Sigmoid colon (tissue), 7 donors: ENCODE data around the gene CERS6. TPM values are rescaled to one million over a fixed set of nuclear protein-coding genes. Genes with fewer than 3 reads are reported as not detected.

Experiments used
- DNase-seq: peaks from one replicate; pipeline ENCODE4 v3.0.0-alpha.2; 2019
- H3K27ac ChIP-seq, 4 donors: fragments of 200-600 bp; sonication (generic); one replicate each; pipeline ENCODE4 v1.5.1; 2016 to 2019; ENCODE audit warnings: mild to moderate bottlenecking in 1 of 4
- H3K27me3 ChIP-seq, 3 donors: fragments of 200-600 bp; sonication (generic); one replicate each; pipeline ENCODE4 v1.5.1; 2019; ENCODE audit warnings: mild to moderate bottlenecking in 1 of 3
- H3K36me3 ChIP-seq, 4 donors: fragments of 200-600 bp; sonication (generic); one replicate each; pipeline ENCODE4 v1.5.1; 2016 to 2019
- H3K4me1 ChIP-seq, 4 donors: fragments of 200-600 bp; sonication (generic); one replicate each; pipeline ENCODE4 v1.5.1; 2017 to 2019
- H3K4me3 ChIP-seq, 4 donors: fragments of 200-600 bp; sonication (generic); one replicate each; pipeline ENCODE4 v1.5.1; 2017 to 2019; ENCODE audit warnings: mild to moderate bottlenecking in 2 of 4, moderate library complexity in 1 of 4
- H3K9me3 ChIP-seq, 4 donors: fragments of 200-600 bp in 3 of 4; sonication (generic) in 3 of 4; one replicate each; pipeline versions ENCODE4 v1.5.1 to v1.6.1; 2013 to 2019
- CTCF ChIP-seq, 4 experiments: fragments of 450-650 bp in 3 of 4; fragments of 200-600 bp in 1 of 4; IDR thresholded peaks; one replicate each; pipeline ENCODE4 v1.5.1; 2016 to 2019; ENCODE audit warnings: antibody characterized with exemption in 4 of 4, mild to moderate bottlenecking in 3 of 4, moderate library complexity in 2 of 4
- EP300 ChIP-seq, 4 donors: sonication (generic); formaldehyde crosslinking; IDR thresholded peaks; one replicate each; pipeline ENCODE4 v1.6.1; 2017; ENCODE audit warnings: antibody characterized with exemption in 4 of 4
- POLR2A ChIP-seq, 2 donors: fragments of 450-650 bp; IDR thresholded peaks; one replicate each; pipeline ENCODE4 v1.6.1; 2016; ENCODE audit warnings: antibody characterized with exemption in 2 of 2, mild to moderate bottlenecking in 2 of 2, moderate library complexity in 2 of 2
- POLR2AphosphoS5 ChIP-seq, 4 donors: sonication (generic); formaldehyde crosslinking; IDR thresholded peaks; one replicate each; pipeline ENCODE4 v1.6.1; 2017; ENCODE audit warnings: antibody characterized with exemption in 4 of 4
- WGBS, 2 donors: extraction: QIAGEN DNeasy Blood & Tissue Kit; methylation state at CpG; one replicate each; pipeline ENCODE4 v1.1.7; 2013; 5-methylcytosine and 5-hydroxymethylcytosine counted together
- intact Hi-C: fragments of 100-400 bp; cut with DNase I; formaldehyde crosslinking; loops from one replicate; pipeline ENCODE4 v1.15.1; 2023
- polyA plus RNA-seq, 3 donors: library from polyadenylated mRNA; stranded (reverse); fragments of 200-250 nt; gene quantifications; one replicate each; pipeline ENCODE4 v1.2.3, GENCODE V29; 2013
- total RNA-seq, 4 donors: library from RNA; depleted of rRNA; stranded (reverse); fragments of >200 nt; gene quantifications; one replicate each; pipeline ENCODE4 v1.1.0, GENCODE V29; 2016
- donor health status: healthy with polysubstance abuse.
- donor health status: Bipolar disorder and iron deficiency.
- donor health status: healthy.

CERS6 gene
- total and polyA plus RNA-seq, 7 donors: 4.4 to 21.0 (median 11.2) TPM

- TF ChIP-seq EP300 (IDR thresholded peaks at IDR 0.05) (no peak), POLR2A (IDR thresholded peaks at IDR 0.05) (no peak), POLR2AphosphoS5 (IDR thresholded peaks at IDR 0.05) (no peak), CTCF (IDR thresholded peaks at IDR 0.05) (no peak)
- intact Hi-C loops: loop anchor here (5.0 to 10.0 kb wide), 2 partner anchors 181 to 212 kb away; partner anchors contain the start of gene STK39
- peak overlapping the region; percentile 75 to 92 (median 80) for H3K4me3 ChIP-seq
- peaks cover 0 to 4% (median 0%) of the 10 kb centered on the region in 4 donors for H3K9me3 ChIP-seq
- peak; percentile 66 for DNase-seq
- 0 to 1% methylated on average over 61 of the region's 61 CpGs for WGBS, 2 donors
- H3K4me1 ChIP-seq: peaks cover 0 to 5% (median 0%) of the 10 kb centered on the region in 4 donors
- H3K27me3 ChIP-seq: no peaks in the 10 kb centered on the region
- no peaks in the 10 kb centered on the region for H3K36me3 ChIP-seq
- peak overlapping the region; percentile 68 to 86 (median 72) for H3K27ac ChIP-seq
Observed at GRCh38 chr2:168456521-168457189, 583 bp downstream of the CERS6 start.

DNA sequence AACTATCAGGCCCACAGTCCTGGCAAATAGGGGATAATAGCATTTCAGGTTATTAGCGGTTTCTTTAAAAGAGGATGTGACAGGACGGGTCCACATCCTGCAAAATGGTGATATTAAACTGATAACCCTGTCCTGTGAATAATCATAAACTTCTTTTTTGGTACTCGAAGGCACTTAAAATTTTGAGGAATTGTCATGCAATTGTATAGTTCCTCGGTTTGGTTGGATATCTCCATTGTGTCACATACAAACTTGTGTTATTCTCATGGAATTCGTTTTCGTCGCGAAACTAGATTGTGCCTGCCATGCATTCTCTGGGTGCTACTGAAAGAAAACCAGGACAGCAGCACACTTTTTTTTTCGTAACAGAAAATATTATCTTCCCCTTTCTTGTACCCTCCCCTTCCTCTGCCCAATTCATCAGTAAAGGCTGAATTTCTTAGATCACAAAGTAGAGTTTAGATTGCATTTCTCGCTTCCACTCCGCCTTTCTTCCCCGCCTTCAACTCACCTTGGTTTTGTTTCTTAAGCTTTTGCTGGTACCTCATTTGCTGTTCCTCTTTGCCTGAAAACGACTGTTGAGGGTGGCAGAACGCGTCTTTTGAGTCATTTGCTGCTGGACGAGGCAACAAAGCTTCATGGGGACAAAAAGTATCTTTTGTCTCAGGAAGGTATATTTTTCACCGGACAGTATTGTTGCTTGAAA lies 1.3 kb downstream of the CERS6 start:
- intact Hi-C loops: loop anchor here (5.0 to 10.0 kb wide), 2 partner anchors 180 to 213 kb away; partner anchors contain the start of gene STK39

DNA sequence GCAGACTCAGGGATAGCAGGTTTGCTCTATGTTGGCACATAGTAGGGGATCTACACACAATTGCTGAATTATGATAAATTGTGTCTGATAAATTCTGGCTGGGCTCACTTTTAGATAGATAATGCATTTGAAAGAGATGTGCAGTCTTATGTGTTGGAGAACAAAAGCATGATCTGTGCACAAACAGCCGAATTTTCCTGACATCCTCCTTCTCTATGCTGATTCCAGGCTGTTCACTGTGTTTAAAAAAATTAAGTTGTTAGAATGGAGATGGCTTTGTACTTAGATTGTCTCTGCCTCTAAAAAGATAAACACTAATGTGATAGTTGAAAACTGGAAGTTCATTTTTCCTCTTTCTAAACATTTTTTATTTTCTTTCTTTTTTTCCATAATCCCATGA lies 2.1 kb downstream of the CERS6 start:
- TF ChIP-seq POLR2A (IDR thresholded peaks at IDR 0.05): no peak
- TF ChIP-seq EP300 (IDR thresholded peaks at IDR 0.05): no peak
- TF ChIP-seq POLR2AphosphoS5 (IDR thresholded peaks at IDR 0.05): no peak
- TF ChIP-seq CTCF (IDR thresholded peaks at IDR 0.05): no peak
- intact Hi-C loops: loop anchor here (5.0 to 10.0 kb wide), 2 partner anchors 179 to 213 kb away; partner anchors contain the start of gene STK39
- Histone ChIP-seq H3K36me3 (no peaks in the 10 kb centered on the region), H3K4me1 (peaks cover 0 to 5% (median 0%) of the 10 kb centered on the region in 4 donors), H3K4me3 (peak overlapping the region in 3 of 4 donors; percentile 75 to 92 (median 80)), H3K27me3 (no peaks in the 10 kb centered on the region), H3K9me3 (peaks cover 0 to 4% (median 0%) of the 10 kb centered on the region in 4 donors), H3K27ac (no peak overlapping the region)
- 16 to 40% methylated on average over 1 of the region's 1 CpG for WGBS, 2 donors
- DNase-seq: no peak

More for the DNA sequence above, 1.3 kb downstream of the CERS6 start:
- Histone ChIP-seq H3K4me1 (peaks cover 0 to 5% (median 0%) of the 10 kb centered on the region in 4 donors), H3K9me3 (peaks cover 0 to 4% (median 0%) of the 10 kb centered on the region in 4 donors), H3K27ac (peak overlapping the region; percentile 68 to 86 (median 72)), H3K4me3 (peak overlapping the region; percentile 75 to 92 (median 80)), H3K27me3 (no peaks in the 10 kb centered on the region), H3K36me3 (no peaks in the 10 kb centered on the region)
- no peak for TF ChIP-seq CTCF (IDR thresholded peaks at IDR 0.05)
- no peak for TF ChIP-seq POLR2A (IDR thresholded peaks at IDR 0.05)
- no peak for TF ChIP-seq EP300 (IDR thresholded peaks at IDR 0.05)
- TF ChIP-seq POLR2AphosphoS5 (IDR thresholded peaks at IDR 0.05): no peak
- WGBS, 2 donors: 5 to 14% methylated on average over 17 of the region's 17 CpGs
- no peak for DNase-seq

GRCh38 chr2:168459256-168459655 lies 3.2 kb downstream of the CERS6 start:
- H3K36me3 ChIP-seq: no peaks in the 10 kb centered on the region
- no peak for DNase-seq
- H3K27ac ChIP-seq: no peak overlapping the region
- no peak overlapping the region for H3K4me3 ChIP-seq
- peaks cover 0 to 4% (median 0%) of the 10 kb centered on the region in 4 donors for H3K9me3 ChIP-seq
- intact Hi-C loops: loop anchor here (5.0 to 10.0 kb wide), 2 partner anchors 178 to 214 kb away; partner anchors contain the start of gene STK39
- peaks cover 0 to 5% (median 0%) of the 10 kb centered on the region in 4 donors for H3K4me1 ChIP-seq
- 46 to 89% methylated on average over 4 of the region's 4 CpGs for WGBS, 2 donors
- TF ChIP-seq POLR2AphosphoS5 (IDR thresholded peaks at IDR 0.05) (no peak), POLR2A (IDR thresholded peaks at IDR 0.05) (no peak), EP300 (IDR thresholded peaks at IDR 0.05) (no peak), CTCF (IDR thresholded peaks at IDR 0.05) (no peak)
- H3K27me3 ChIP-seq: no peaks in the 10 kb centered on the region
